Mesothelial cell of epicardium (in vitro differentiated cells): ENCODE results near the gene LBHD1. TPM values are rescaled to one million over a fixed set of nuclear protein-coding genes. Genes with fewer than 3 reads are reported as not detected.

Source experiments
- DNase-seq, 2 experiments: peaks; one replicate each; pipeline ENCODE4 v3.0.0; 2021; ENCODE audit warnings: low spot score in 2 of 2; ENCODE audit not compliant: unreplicated experiment in 2 of 2
- H3K27ac Mint-ChIP-seq: 2 replicates; pipeline ENCODE4 v1.8.0; 2021; ENCODE audit warnings: mixed read lengths
- H3K27me3 Mint-ChIP-seq: 2 replicates; pipeline ENCODE4 v1.8.0; 2021; ENCODE audit warnings: low read depth, mixed read lengths
- H3K36me3 Mint-ChIP-seq: 2 replicates; pipeline ENCODE4 v1.8.0; 2021; ENCODE audit warnings: mixed read lengths
- H3K4me1 Mint-ChIP-seq: 2 replicates; pipeline ENCODE4 v1.8.0; 2021; ENCODE audit warnings: mixed read lengths
- H3K4me3 Mint-ChIP-seq: 2 replicates; pipeline ENCODE4 v1.8.0; 2021; ENCODE audit warnings: mild to moderate bottlenecking, moderate library complexity, mixed read lengths
- H3K9me3 Mint-ChIP-seq: 2 replicates; pipeline ENCODE4 v1.8.0; 2021; ENCODE audit warnings: mixed read lengths
- total RNA-seq: library from RNA; stranded (reverse); gene quantifications from 3 replicates; pipeline ENCODE4 v1.2.1, GENCODE V29; 2021
- TF ChIP-seq, protein P1 (sequence below): fragments of 200-600 bp; sonication (generic); IDR thresholded peaks from one replicate; pipeline ENCODE4 v1.5.0; 2021; ENCODE audit warnings: antibody characterized with exemption; ENCODE audit not compliant: unreplicated experiment

LBHD1 gene
- total RNA-seq, 1 donor from 2014 or later: 9.8 TPM

DNA sequence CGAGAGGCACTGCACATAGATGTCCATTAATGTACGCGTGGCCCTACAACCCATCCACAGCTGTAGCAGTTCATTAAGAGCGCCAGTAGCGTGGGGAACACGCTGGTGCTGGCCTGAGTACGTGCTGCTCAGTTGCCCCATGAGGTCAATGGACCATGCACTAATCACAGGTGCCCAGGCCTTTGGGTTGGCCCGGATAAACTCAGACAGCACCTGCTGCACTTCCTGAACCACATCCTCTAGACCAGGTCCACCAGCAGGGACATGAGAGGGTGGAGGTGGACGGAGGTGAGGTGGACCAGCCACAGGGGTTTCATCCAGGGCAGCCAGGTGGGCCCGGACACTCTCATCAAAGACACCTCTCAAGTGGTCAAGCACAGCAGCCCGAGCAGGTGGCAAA lies 22.6 kb downstream of the LBHD1 start:
- H3K36me3 Mint-ChIP-seq: peaks cover 4% of the 10 kb centered on the region
- peaks cover 25% of the 10 kb centered on the region for H3K4me1 Mint-ChIP-seq
- no peaks in the 10 kb centered on the region for H3K9me3 Mint-ChIP-seq
- H3K27me3 Mint-ChIP-seq: no peaks in the 10 kb centered on the region
- TF ChIP-seq, protein P1, sequence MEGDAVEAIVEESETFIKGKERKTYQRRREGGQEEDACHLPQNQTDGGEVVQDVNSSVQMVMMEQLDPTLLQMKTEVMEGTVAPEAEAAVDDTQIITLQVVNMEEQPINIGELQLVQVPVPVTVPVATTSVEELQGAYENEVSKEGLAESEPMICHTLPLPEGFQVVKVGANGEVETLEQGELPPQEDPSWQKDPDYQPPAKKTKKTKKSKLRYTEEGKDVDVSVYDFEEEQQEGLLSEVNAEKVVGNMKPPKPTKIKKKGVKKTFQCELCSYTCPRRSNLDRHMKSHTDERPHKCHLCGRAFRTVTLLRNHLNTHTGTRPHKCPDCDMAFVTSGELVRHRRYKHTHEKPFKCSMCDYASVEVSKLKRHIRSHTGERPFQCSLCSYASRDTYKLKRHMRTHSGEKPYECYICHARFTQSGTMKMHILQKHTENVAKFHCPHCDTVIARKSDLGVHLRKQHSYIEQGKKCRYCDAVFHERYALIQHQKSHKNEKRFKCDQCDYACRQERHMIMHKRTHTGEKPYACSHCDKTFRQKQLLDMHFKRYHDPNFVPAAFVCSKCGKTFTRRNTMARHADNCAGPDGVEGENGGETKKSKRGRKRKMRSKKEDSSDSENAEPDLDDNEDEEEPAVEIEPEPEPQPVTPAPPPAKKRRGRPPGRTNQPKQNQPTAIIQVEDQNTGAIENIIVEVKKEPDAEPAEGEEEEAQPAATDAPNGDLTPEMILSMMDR: no peak
- H3K27ac Mint-ChIP-seq: no peak overlapping the region
- H3K4me3 Mint-ChIP-seq: no peak overlapping the region
- DNase-seq: no peak

DNA sequence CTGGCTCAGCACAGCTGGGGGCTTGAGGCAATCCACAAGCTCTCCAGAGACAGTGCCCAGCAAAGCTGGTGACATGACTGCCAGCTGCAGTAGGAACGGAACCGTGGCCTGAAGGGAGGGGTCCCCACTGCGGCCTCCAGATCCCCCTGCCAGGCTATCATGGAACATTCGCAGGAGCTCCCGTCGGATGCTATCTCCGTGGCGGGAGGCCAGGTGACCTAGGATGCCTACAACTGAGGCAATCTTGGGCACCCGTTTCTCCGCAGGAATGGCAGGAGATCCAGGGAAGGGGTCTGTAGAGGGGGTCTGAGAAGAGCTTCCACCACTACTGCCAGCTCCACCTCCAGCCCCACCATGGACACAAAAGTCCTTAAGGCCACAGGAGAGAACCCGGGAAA lies 23.1 kb downstream of the LBHD1 start:
- no peak for DNase-seq
- Mint-ChIP-seq H3K36me3 (peaks cover 4% of the 10 kb centered on the region), H3K27ac (no peak overlapping the region), H3K4me3 (no peak overlapping the region), H3K9me3 (no peaks in the 10 kb centered on the region), H3K4me1 (peaks cover 25% of the 10 kb centered on the region), H3K27me3 (no peaks in the 10 kb centered on the region)
- TF ChIP-seq, protein P1: no peak

DNA sequence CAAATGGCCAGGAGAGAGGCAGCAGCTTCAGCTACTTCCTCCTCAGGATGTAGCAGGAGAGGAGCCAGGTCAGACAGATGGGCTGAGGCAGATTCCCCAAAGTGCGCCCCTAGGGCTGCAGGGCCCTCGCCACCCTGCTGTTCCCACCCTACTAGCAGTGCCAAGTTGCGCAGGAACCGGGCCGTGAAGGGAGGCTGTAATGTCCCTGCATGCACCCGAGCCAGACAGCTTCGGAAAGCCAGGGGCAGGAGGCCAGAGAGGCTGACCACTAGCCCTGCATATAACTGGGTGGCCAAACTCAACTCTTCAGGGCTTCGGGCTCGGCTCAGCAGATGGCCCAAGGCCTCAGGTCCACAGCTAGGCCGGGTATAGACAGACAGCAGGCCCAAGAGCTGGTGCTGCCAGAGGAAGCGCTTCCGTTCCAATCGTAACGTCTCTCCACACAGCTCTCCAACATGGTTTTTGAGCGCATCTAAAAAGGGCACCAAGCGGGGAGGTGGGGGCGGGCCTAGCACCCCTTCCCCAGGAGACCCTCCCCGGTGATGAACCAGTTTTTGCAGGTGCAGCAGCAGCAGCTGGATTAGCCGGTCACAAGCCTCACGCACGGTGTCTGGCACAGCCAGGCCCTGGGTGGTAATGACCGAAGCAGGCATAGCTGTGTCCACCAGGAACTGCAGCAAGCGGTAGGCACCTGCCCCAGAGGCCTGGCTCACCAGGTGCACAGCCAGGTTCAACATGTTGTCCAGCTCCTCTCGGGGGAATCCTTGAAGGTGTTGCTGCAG lies 23.7 kb downstream of the LBHD1 start:
- Mint-ChIP-seq H3K27ac (no peak overlapping the region), H3K27me3 (no peaks in the 10 kb centered on the region), H3K4me1 (peaks cover 22% of the 10 kb centered on the region), H3K36me3 (peaks cover 4% of the 10 kb centered on the region), H3K4me3 (no peak overlapping the region), H3K9me3 (no peaks in the 10 kb centered on the region)
- DNase-seq: no peak
- TF ChIP-seq, protein P1: no peak

DNA sequence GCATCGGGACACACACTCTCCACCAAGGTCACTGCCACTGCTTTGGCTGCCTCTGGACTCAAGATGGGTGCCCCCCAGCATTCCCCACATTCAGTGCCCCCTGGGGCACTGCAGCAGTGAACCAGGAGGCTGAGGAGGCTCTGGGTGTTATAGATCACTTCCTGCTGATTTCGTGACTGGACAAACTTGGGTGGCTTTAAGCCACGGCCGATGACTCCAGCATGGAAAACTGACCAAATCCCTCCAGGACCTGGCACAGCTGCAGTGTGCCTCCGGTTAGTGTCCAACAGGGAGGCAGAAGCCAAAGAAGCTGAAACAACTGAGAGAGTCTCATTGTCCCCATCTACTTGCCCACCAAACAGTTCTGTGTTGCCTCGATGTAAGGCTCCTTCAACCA lies 24.5 kb downstream of the LBHD1 start:
- peaks cover 19% of the 10 kb centered on the region for H3K4me1 Mint-ChIP-seq
- no peaks in the 10 kb centered on the region for H3K9me3 Mint-ChIP-seq
- H3K4me3 Mint-ChIP-seq: no peak overlapping the region
- no peak overlapping the region for H3K27ac Mint-ChIP-seq
- H3K27me3 Mint-ChIP-seq: no peaks in the 10 kb centered on the region
- no peak for DNase-seq
- H3K36me3 Mint-ChIP-seq: peaks cover 4% of the 10 kb centered on the region
- TF ChIP-seq, protein P1: no peak

DNA sequence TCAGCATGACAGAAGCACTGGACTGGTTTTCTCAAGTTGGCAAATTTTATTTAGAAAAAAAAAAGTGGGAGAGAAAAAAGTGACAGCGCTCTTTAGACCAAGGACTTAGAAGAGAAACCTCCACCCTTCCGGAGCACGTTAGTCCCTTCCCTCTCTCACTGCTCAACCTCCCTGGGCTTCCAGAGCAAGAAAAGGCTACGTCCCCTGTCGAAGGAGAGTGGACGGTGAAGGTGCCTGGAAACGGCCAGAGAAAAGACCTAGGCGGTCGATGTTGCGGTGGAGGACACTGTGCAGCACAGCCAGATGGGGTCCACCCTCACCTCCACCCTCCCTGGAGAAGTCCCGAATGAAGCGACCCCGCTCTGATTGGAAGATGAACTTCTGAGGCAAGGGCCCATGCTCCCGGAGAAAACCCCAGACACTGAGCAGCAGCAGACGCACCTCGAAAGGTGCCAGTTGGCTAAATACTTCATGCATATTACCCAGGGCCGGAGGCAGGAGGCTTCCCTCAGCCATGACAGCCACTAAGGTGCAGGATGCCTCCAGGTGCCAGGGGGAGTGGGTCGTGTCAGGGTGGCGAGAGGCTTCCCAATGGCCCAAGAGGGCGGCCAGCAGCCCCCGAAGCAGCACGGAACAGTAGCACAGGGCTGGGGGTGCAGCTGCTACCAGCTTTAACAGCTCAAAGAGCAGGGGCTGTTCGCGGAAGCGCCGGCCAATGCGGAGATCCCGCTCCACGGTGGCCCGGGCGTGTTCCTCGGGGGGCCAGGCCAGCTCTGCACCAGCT lies 25.1 kb downstream of the LBHD1 start:
- no peaks in the 10 kb centered on the region for H3K9me3 Mint-ChIP-seq
- peak overlapping the region; percentile 92 for H3K4me3 Mint-ChIP-seq
- H3K36me3 Mint-ChIP-seq: peaks cover 4% of the 10 kb centered on the region
- TF ChIP-seq, protein P1: no peak
- DNase-seq: no peak
- H3K4me1 Mint-ChIP-seq: peaks cover 15% of the 10 kb centered on the region
- peak overlapping the region; percentile 96 for H3K27ac Mint-ChIP-seq
- no peaks in the 10 kb centered on the region for H3K27me3 Mint-ChIP-seq
